HAP-1 (cell line): ENCODE results near the gene CNPY1.

ENCODE experiments used
- DNase-seq, 2 experiments: peaks; one replicate each; pipeline ENCODE4 v3.0.0-alpha.2; 2016 to 2020; ENCODE audit warnings: low spot score in 2 of 2
- H3K27me3 ChIP-seq: fragments of 250-450 bp; sonication (Bioruptor Pico); 2 replicates; pipeline ENCODE4 v1.5.1; 2020; ENCODE audit warnings: low read depth, mild to moderate bottlenecking, moderate library complexity
- H3K36me3 ChIP-seq: fragments of 250-450 bp; sonication (Bioruptor Pico); replicated peaks from 2 replicates; pipeline ENCODE4 v1.5.1; 2020; ENCODE audit warnings: mild to moderate bottlenecking
- H3K4me1 ChIP-seq: fragments of 250-450 bp; sonication (Bioruptor Pico); 2 replicates; pipeline ENCODE4 v1.5.1; 2020; ENCODE audit warnings: mild to moderate bottlenecking
- H3K4me3 ChIP-seq: fragments of 250-450 bp; sonication (Bioruptor Pico); 2 replicates; pipeline ENCODE4 v1.5.1; 2020; ENCODE audit warnings: mild to moderate bottlenecking, moderate library complexity
- H3K9me3 ChIP-seq: fragments of 250-450 bp; sonication (Bioruptor Pico); 2 replicates; pipeline ENCODE4 v1.5.1; 2020; ENCODE audit warnings: mild to moderate bottlenecking, moderate library complexity
- in situ Hi-C: fragments of 300-500 bp; cut with MboI; formaldehyde crosslinking; loops from 3 replicates; pipeline ENCODE4 v1.14.3; 2020; ENCODE audit warnings: low sequenced_read_pairs, inconsistent platforms, mixed read lengths

Gene CNPY1

GRCh38 chr7:155513543-155514285, 32.6 kb downstream of the CNPY1 start:
- H3K4me3 ChIP-seq, result no peak overlapping the region
- no peak for DNase-seq
- no peaks in the 10 kb centered on the region for H3K36me3 ChIP-seq
- no peaks in the 10 kb centered on the region for H3K27me3 ChIP-seq
- H3K9me3 ChIP-seq, result no peaks in the 10 kb centered on the region
- in situ Hi-C loops, result no loop called here
- H3K4me1 ChIP-seq, result peaks cover 22% of the 10 kb centered on the region

- H3K9me3 ChIP-seq, result no peaks in the 10 kb centered on the region
- in situ Hi-C loops, result no loop called here
- H3K4me3 ChIP-seq, result no peak overlapping the region
- DNase-seq, result no peak
- H3K36me3 ChIP-seq, result no peaks in the 10 kb centered on the region
- peaks cover 33% of the 10 kb centered on the region for H3K4me1 ChIP-seq
- H3K27me3 ChIP-seq, result no peaks in the 10 kb centered on the region
These were observed 34.0 kb downstream of the CNPY1 start for GRCh38 chr7:155512246-155512887.

- DNase-seq, result no peak
- Histone ChIP-seq H3K4me3 (no peak overlapping the region), H3K4me1 (peaks cover 36% of the 10 kb centered on the region), H3K36me3 (no peaks in the 10 kb centered on the region), H3K27me3 (no peaks in the 10 kb centered on the region), H3K9me3 (no peaks in the 10 kb centered on the region)
- in situ Hi-C loops, result no loop called here
These were observed 34.7 kb downstream of the CNPY1 start for GRCh38 chr7:155511702-155511996.

GRCh38 chr7:155510975-155511701, 35.2 kb downstream of the CNPY1 start:
- DNase-seq, result no peak
- H3K4me1 ChIP-seq, result peaks cover 36% of the 10 kb centered on the region
- H3K36me3 ChIP-seq, result no peaks in the 10 kb centered on the region
- H3K9me3 ChIP-seq, result no peaks in the 10 kb centered on the region
- no peak overlapping the region; the same call in 1 of the 2 replicates for H3K4me3 ChIP-seq
- no peaks in the 10 kb centered on the region for H3K27me3 ChIP-seq
- in situ Hi-C loops, result no loop called here

- no peaks in the 10 kb centered on the region for H3K9me3 ChIP-seq
- no peaks in the 10 kb centered on the region for H3K27me3 ChIP-seq
- peak; percentile 60 to 75 for DNase-seq
- peak overlapping the region; percentile 33 for H3K4me3 ChIP-seq
- peaks cover 36% of the 10 kb centered on the region for H3K4me1 ChIP-seq
- in situ Hi-C loops, result no loop called here
- no peaks in the 10 kb centered on the region for H3K36me3 ChIP-seq
These were observed 36.4 kb downstream of the CNPY1 start for GRCh38 chr7:155509725-155510551.

- in situ Hi-C loops, result no loop called here
- Histone ChIP-seq H3K27me3 (no peaks in the 10 kb centered on the region), H3K36me3 (no peaks in the 10 kb centered on the region), H3K4me3 (peak overlapping the region; percentile 33), H3K9me3 (no peaks in the 10 kb centered on the region), H3K4me1 (peaks cover 36% of the 10 kb centered on the region)
- DNase-seq, result no peak
These were observed 37.0 kb downstream of the CNPY1 start for GRCh38 chr7:155509359-155509724.

GRCh38 chr7:155508376-155509358, 37.7 kb downstream of the CNPY1 start:
- no peak overlapping the region for H3K4me3 ChIP-seq
- no peaks in the 10 kb centered on the region for H3K27me3 ChIP-seq
- in situ Hi-C loops, result no loop called here
- no peak for DNase-seq
- H3K4me1 ChIP-seq, result peaks cover 36% of the 10 kb centered on the region
- H3K9me3 ChIP-seq, result no peaks in the 10 kb centered on the region
- no peaks in the 10 kb centered on the region for H3K36me3 ChIP-seq

- Histone ChIP-seq H3K36me3 (no peaks in the 10 kb centered on the region), H3K9me3 (no peaks in the 10 kb centered on the region), H3K4me3 (no peak overlapping the region), H3K4me1 (peaks cover 36% of the 10 kb centered on the region), H3K27me3 (no peaks in the 10 kb centered on the region)
- in situ Hi-C loops, result no loop called here
- DNase-seq, result no peak
These were observed 38.8 kb downstream of the CNPY1 start for GRCh38 chr7:155507576-155507975.

GRCh38 chr7:155506854-155507337, 39.5 kb downstream of the CNPY1 start:
- peak; percentile 33 to 57 for DNase-seq
- no peaks in the 10 kb centered on the region for H3K9me3 ChIP-seq
- H3K4me1 ChIP-seq, result peaks cover 32% of the 10 kb centered on the region
- no peak overlapping the region for H3K4me3 ChIP-seq
- in situ Hi-C loops, result no loop called here
- H3K36me3 ChIP-seq, result no peaks in the 10 kb centered on the region
- no peaks in the 10 kb centered on the region for H3K27me3 ChIP-seq

GRCh38 chr7:155505422-155505793, 41.0 kb downstream of the CNPY1 start:
- no peaks in the 10 kb centered on the region for H3K27me3 ChIP-seq
- H3K4me1 ChIP-seq, result peaks cover 17% of the 10 kb centered on the region
- no peak for DNase-seq
- no peaks in the 10 kb centered on the region for H3K36me3 ChIP-seq
- in situ Hi-C loops, result no loop called here
- H3K4me3 ChIP-seq, result no peak overlapping the region
- H3K9me3 ChIP-seq, result no peaks in the 10 kb centered on the region

- H3K36me3 ChIP-seq, result no peaks in the 10 kb centered on the region
- no peaks in the 10 kb centered on the region for H3K27me3 ChIP-seq
- in situ Hi-C loops, result no loop called here
- no peaks in the 10 kb centered on the region for H3K9me3 ChIP-seq
- no peaks in the 10 kb centered on the region for H3K4me1 ChIP-seq
- no peak for DNase-seq
- no peak overlapping the region for H3K4me3 ChIP-seq
These were observed 49.0 kb downstream of the CNPY1 start for GRCh38 chr7:155497149-155497901.

- Histone ChIP-seq H3K27me3 (no peaks in the 10 kb centered on the region), H3K4me3 (no peak overlapping the region), H3K36me3 (no peaks in the 10 kb centered on the region), H3K9me3 (no peaks in the 10 kb centered on the region), H3K4me1 (no peaks in the 10 kb centered on the region)
- in situ Hi-C loops, result no loop called here
- DNase-seq, result no peak
These were observed 49.9 kb downstream of the CNPY1 start for GRCh38 chr7:155496267-155497005.
